GM03348 (cell line): ENCODE data around the gene GADD45B.
"Not testable (repeated sequence)": the region's sequence is repeated elsewhere in the genome, so short reads cannot be mapped to it uniquely, and the experiment has no call there.

Experiments used
- DNase-seq: peaks from one replicate; pipeline ENCODE4 v3.0.0; 2012; ENCODE audit warnings: low spot score

GADD45B gene

DNA sequence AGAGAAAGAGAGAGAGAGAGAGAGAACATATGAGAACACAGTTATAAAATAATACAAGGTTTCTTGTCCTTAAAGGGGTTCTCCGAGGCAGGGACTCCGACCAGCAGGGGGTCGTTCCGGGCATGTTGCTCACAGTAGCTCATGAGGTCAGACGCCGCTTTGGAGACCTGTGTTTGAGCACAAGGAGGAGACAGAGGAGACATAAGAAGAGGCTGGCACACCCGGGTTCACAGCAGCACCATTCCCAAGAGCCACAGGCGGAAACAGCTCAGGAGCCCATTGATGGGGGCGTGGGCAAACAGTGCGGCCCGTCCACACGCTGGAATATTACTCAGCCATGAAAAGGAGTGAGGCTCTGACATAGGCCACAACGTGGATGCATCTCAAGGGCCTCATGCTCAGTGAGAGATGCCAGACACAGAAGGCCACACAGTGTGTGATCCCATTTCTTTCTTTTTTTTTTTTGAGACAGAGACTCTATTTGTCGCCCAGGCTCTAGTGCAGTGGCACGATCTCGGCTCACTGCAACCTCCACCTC, 39.1 kb downstream of the GADD45B start:
- DNase-seq: no peak

DNA sequence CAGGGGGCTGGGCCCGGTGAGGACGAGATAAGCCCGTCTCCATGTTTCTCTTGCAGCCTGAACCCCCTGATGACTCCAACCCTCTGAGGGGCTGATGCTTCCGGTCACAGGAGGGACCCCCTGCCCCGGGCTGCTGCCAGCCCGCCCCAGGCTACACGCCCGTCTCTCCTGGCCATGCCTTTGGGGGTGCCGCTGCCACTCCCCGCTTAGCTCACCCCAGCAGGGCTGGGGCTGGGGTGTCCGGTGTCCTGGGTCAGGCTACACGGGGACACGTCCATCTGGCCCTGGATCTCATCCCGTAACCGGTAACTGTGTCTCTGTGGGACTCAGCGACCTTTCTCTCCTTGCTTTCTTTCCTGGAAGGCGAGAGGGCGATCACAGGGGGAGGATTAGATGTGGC, 40.8 kb downstream of the GADD45B start:
- no peak for DNase-seq

DNA sequence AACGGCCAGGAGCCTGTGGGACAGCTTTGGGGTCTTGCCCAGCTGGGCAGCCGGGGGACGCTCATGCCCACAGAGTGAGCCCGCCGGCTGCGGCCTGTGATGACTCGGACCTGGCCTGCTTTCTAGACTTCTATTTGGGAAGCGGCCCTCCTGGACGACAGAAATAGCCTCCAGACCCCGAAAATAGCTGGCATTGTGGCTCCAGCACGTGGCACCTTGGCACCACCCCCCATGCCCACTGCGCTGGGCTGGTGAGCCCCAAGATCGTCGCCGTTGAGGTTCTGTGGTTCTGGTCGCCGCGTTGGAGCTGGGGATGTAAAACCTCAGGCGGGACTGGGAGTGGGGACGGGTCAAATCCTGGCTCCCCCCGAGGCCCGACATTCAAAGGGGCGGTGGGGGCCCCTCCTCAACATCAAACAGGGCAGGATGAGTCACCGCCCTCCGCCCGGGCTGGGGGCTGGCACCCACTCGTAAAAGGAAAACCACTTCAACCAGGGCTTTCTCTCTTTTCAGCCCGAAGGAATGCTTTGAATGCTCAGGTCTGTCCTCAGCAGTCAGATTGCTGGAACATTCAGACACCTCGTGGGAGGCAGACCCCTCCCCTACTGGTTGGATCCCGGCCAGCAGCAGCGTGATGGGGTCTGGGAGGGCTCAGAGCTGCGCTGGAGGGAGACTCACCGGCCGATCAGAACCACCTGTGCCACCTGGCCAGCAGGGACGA, 42.1 kb downstream of the GADD45B start:
- no peak for DNase-seq

DNA sequence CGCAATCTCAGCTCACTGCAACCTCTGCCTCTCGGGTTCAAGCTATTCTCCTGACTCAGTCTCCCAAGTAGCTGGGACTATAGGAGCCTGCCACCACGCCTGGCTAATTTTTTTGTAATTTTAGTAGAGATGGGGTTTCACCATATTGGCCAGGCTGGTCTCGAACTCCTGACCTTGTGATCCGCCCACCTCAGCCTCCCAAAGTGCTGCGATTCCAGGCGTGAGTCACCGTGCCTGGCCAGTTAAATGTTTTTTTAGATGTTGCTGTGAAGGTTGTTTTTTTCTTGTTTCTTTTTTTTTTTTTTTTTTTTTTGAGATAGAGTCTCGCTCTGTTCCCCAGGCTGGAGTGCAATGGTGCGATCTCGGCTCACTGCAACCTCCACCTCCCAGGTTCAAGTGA, 42.9 kb downstream of the GADD45B start:
- not testable (repeated sequence) for DNase-seq

DNA sequence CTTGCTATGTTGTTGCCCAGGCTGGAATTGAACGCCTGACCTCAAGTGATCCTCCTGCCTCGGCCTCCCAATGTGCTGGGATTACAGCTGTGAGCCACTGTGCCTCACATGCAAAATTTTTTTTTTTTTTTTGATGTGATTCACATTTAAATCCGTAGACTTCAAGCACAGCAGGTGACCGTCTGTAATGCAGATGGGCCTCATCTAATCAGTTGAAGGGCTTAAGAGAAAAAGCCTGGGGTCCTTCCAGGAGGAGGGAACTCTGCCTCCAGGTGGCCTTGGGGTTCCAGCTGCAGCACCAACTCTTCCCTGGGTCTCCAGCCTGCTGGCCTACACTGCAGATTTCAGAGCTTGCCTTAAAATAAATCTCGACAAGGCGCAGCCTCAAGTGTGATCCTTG, 43.6 kb downstream of the GADD45B start:
- no peak for DNase-seq

DNA sequence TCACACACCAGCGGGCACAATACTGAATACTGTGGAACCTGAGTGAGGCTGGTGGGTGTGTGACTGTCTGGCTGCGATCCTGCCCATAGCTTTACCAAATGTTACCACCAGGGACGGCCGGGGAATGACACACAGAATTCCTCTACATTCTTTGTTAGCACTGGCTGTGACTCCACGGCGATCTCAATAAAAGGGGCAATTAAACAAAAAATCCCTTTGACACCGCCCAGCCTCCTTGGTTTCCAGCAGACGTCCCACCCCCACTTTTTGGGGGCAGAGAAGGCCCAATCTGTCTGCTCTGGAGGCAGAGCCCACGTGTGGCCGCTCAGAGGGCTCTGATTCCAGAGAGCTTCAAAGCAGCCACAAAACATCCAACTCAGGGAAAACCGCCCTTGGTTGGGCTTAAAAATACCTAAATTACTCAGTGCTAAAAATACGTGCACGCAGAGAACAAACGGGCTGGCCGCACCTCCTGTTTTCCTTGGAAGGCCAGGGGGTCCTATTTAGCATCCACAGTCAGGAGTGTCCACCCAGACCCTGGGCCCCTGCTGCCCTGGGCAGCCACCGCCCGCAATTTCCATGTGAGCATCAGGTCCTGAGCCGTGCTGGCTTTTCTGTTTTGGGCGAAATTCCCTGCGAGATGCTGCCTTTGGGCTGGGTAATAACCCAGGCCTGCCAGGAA, 47.8 kb downstream of the GADD45B start:
- DNase-seq: peak; percentile 87

DNA sequence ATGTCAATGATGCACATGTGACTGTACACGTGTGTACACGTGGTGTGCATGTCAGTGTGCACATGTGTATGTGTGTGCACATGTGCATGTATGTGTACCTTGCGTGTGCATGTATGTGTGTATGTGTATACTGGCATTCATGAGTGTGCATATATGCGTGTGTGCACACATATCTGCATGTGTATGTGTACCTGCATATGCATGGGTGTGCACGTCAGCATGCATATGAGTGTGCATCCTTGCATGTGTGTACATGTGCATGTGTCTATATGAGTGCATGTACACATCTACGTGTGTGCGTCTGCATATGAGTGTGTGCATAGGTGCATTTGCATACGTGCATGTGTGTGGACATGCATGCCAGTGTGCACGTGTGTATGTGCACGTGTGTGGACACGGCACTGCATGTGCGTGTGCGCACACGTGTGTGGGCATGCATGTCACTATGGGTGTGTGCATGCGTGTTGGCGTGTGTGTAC, 48.5 kb downstream of the GADD45B start:
- DNase-seq: no peak

DNA sequence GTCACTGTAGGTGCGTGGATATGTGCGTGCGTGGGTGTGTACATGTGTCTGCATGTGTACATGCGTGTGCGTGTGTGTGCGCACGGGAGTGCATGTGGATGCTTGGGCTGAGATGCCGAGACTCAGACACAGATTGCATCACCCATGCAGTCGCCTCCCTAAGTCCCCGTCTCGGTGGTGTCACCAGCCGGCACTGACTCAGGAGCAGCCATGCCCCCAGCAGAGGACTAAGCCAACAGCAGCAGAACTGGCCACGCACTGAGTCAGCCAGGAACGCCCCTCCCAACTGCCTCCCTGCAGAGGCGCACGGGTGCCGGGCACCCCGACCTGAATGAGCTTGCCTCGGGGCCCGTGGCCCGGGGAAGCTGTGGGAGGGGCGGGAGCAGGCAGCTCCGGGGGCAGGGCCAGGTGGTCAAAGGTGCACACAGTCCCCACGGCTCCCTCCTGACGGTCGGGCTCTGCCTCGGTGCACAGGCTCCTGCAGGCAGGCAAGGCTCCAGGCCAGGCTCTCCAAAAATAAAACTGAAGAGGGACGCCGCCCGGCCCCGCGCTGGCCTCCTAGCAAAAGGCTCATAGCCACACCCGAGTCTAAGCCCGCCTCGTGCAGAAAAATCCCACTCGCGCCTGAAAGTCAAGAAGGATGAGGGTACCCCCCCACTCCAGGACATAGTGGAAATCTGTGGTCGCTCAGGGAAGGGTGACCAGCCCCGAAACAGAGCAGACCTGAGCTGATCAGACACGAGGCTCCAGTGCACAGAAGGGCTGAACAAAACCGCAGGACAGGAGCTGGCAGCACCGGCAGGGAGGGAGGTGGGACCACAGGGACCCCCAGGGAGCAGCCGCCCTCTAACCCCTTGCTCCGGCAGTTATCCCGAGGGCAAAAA, 49.2 kb downstream of the GADD45B start:
- DNase-seq: peak; percentile 65

DNA sequence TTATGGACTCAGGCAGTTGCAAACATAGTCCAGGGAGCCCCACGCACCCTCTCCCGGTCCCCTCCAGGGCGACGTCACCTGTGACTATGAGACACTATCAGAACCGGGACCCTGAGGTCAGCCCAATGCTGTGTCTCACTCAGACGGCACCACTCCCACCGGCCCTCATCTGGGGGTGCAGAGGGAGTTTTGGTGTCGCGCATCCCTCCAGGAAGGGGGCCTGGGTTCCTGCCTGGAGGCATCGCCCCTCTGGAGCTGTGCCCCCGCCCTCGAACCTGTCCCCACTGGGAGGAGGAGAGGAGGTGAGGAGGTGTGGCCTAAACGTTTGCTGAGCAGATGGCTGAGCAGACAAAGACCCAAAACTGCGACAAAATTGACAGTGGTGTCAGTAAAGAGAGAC, 51.2 kb downstream of the GADD45B start:
- no peak for DNase-seq

DNA sequence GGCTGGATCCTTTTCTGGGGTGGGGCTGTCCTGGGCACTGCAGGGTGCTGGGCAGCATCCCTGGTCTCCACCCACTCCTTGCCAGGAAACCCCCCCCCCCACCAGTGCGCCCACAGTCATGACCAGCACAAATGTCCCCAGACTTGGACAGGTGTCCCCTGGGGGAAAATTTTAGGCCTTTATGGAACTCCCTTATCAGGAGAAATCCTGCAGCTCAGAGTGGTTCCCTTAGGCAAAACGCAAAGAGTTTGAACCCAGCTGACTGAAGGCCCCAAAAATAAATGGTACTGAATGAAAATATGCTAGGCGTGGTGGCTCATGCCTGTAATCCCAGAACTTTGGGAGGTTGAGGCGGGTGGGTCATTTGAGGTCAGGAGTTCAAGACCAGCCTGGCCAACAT, 51.8 kb downstream of the GADD45B start:
- no peak for DNase-seq
